HepG2 (cell line): ENCODE data around the gene HOXA1. TPM values are rescaled to one million over a fixed set of nuclear protein-coding genes. Genes with fewer than 3 reads are reported as not detected.

Experiments used
- AFF4 ChIP-seq: sonication (generic); formaldehyde crosslinking; IDR thresholded peaks from 2 replicates; pipeline ENCODE4 v1.4.0; 2020; ENCODE audit warnings: missing genetic modification reagents
- AGO1 ChIP-seq: fragments of 200-400 bp; formaldehyde crosslinking; IDR thresholded peaks from 2 replicates; pipeline ENCODE4 v1.6.1; 2017; ENCODE audit warnings: mild to moderate bottlenecking, low read depth, low read length, moderate library complexity; ENCODE audit not compliant: poor library complexity, severe bottlenecking
- GTF3A ChIP-seq: sonication (generic); formaldehyde crosslinking; conservative IDR thresholded peaks from 2 replicates; pipeline ENCODE4 v1.4.0; 2020; ENCODE audit warnings: mild to moderate bottlenecking, missing genetic modification reagents
- HNF4A ChIP-seq: sonication (generic); formaldehyde crosslinking; IDR thresholded peaks from 2 replicates; pipeline ENCODE4 v1.4.0; 2020; ENCODE audit warnings: missing genetic modification reagents
- HOXA5 ChIP-seq: sonication (generic); formaldehyde crosslinking; IDR thresholded peaks from 2 replicates; pipeline ENCODE4 v1.4.0; 2020; ENCODE audit warnings: missing genetic modification reagents
- KAT8 ChIP-seq: IDR thresholded peaks from 2 replicates; pipeline ENCODE4 v1.6.1; 2016; ENCODE audit warnings: missing genetic modification reagents, missing compliant biosample characterization
- MBD4 ChIP-seq: IDR thresholded peaks from 2 replicates; pipeline ENCODE4 v1.6.1; 2012; ENCODE audit warnings: low read length, inconsistent platforms, borderline replicate concordance
- PHF8 ChIP-seq: sonication (generic); formaldehyde crosslinking; IDR thresholded peaks from 2 replicates; pipeline ENCODE4 v1.5.0; 2020; ENCODE audit warnings: missing genetic modification reagents
- PRDM4 ChIP-seq: sonication (generic); formaldehyde crosslinking; IDR thresholded peaks from 2 replicates; pipeline ENCODE4 v1.9.0; 2021; ENCODE audit warnings: missing genetic modification reagents, borderline replicate concordance
- THAP8 ChIP-seq: sonication (generic); formaldehyde crosslinking; IDR thresholded peaks from 2 replicates; pipeline ENCODE4 v1.5.1; 2020; ENCODE audit warnings: missing genetic modification reagents, mild to moderate bottlenecking, borderline replicate concordance
- UBTF ChIP-seq: sonication (generic); formaldehyde crosslinking; IDR thresholded peaks from 2 replicates; pipeline ENCODE4 v1.4.0; 2020; ENCODE audit warnings: mild to moderate bottlenecking, missing genetic modification reagents
- ZNF205 ChIP-seq: IDR thresholded peaks from 2 replicates; pipeline ENCODE4 v1.6.1; 2018; ENCODE audit warnings: missing biosample characterization, missing genetic modification reagents
- ZNF562 ChIP-seq: sonication (generic); formaldehyde crosslinking; IDR thresholded peaks from 2 replicates; pipeline ENCODE4 v1.8.0; 2022; ENCODE audit warnings: missing genetic modification reagents, borderline replicate concordance
- polyA plus RNA-seq, 8 experiments: library from polyadenylated mRNA; depleted of rRNA in 3 of 8; stranded (reverse) in 7 of 8; unstranded in 1 of 8; fragments of >200 nt; fragmentation: Illumina TruSeq in 4 of 8; extraction: Trizol in 4 of 8; gene quantifications; 2 replicates each; pipeline versions ENCODE4 v1.2.1 to v1.2.3, GENCODE V29; 2011 to 2016; ENCODE audit warnings: low read depth in 4 of 8, missing spikeins in 1 of 8, mixed read lengths in 1 of 8; ENCODE audit not compliant: insufficient read depth in 1 of 8
- total RNA-seq, 5 experiments: library from RNA; depleted of rRNA; stranded (reverse); fragments of >200 nt; fragmentation: Illumina TruSeq; extraction: Trizol; gene quantifications; 2 replicates each; pipeline ENCODE4 v1.2.3, GENCODE V29; 2016; ENCODE audit warnings: low read depth in 1 of 5
- TF ChIP-seq, protein P1 (sequence below): sonication (generic); formaldehyde crosslinking; IDR thresholded peaks from 2 replicates; pipeline ENCODE4 v1.5.0; 2020; ENCODE audit warnings: missing genetic modification reagents, mild to moderate bottlenecking, borderline replicate concordance
- TF ChIP-seq, protein P2 (sequence below): sonication (generic); formaldehyde crosslinking; conservative IDR thresholded peaks from 2 replicates; pipeline ENCODE4 v1.5.0; 2020; ENCODE audit warnings: missing genetic modification reagents

HOXA1 gene
- total and polyA plus RNA-seq, 2 of the 13 experiments (the other 11 are each of a cell fraction or from before 2014, with no cell fraction given), result 0.18 to 0.20 TPM

DNA sequence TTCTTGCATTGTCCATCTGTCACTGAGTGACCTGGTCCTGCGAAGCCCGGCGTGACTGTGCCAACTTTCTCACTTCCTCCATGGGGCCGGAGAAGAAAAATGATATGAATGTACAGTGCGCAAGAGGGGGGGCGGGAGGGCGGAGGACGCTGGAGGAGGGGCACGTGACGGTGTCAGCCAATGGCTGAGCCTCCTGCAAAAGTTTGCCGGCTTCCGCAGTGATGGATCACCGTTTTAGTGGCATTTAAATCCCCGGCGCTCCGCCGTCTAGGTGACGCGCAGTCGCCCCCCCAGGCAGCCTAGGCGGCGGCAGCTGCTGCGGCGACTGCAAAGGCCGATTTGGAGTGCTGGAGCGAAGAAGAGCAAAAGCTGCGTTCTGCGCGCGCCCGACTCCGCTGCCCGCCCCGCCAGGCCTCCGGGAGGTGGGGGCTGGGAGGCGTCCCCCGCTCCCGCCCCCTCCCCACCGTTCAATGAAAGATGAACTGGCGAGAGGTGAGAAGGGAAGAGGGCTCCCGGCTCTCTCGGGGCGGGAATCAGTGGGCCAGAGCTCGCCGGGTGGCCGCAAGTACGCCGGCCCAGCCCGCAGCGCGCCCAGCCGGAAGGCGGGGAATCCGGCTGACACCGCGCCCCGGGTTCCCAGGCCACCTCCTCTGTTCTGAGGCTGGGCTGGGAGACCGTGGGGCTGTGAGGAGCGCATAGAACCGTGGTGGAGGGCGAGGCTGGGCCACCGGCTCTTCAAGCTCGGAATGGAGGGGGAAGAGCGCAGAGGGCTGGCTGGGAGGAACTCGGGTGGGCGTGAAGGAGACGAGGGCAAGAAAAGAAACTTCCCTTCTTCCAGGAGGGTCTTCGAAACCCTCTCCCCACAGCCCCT is at the start of gene HOXA1 (continued):
- TF ChIP-seq, protein P1, sequence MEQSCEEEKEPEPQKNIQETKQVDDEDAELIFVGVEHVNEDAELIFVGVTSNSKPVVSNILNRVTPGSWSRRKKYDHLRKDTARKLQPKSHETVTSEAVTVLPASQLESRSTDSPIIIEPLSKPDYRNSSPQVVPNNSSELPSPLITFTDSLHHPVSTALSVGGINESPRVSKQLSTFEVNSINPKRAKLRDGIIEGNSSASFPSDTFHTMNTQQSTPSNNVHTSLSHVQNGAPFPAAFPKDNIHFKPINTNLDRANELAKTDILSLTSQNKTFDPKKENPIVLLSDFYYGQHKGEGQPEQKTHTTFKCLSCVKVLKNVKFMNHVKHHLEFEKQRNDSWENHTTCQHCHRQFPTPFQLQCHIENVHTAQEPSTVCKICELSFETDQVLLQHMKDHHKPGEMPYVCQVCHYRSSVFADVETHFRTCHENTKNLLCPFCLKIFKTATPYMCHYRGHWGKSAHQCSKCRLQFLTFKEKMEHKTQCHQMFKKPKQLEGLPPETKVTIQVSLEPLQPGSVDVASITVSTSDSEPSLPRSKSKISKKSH (CRISPR knock-in tag), result no peak
- no peak for TF ChIP-seq AFF4
- TF ChIP-seq KAT8 (CRISPR knock-in tag), result 0 out of 2 replicates have a peak, but pooled peaks have one; percentile 58
- TF ChIP-seq HOXA5 (CRISPR knock-in tag), result no peak
- TF ChIP-seq GTF3A, result no peak
- peak; percentile 40; the same call in 1 of the 2 replicates for TF ChIP-seq UBTF (CRISPR knock-in tag)
- TF ChIP-seq, protein P2, sequence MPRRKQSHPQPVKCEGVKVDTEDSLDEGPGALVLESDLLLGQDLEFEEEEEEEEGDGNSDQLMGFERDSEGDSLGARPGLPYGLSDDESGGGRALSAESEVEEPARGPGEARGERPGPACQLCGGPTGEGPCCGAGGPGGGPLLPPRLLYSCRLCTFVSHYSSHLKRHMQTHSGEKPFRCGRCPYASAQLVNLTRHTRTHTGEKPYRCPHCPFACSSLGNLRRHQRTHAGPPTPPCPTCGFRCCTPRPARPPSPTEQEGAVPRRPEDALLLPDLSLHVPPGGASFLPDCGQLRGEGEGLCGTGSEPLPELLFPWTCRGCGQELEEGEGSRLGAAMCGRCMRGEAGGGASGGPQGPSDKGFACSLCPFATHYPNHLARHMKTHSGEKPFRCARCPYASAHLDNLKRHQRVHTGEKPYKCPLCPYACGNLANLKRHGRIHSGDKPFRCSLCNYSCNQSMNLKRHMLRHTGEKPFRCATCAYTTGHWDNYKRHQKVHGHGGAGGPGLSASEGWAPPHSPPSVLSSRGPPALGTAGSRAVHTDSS (CRISPR knock-in tag), result no peak
- TF ChIP-seq PRDM4 (CRISPR knock-in tag), result no peak
- no peak for TF ChIP-seq ZNF562 (CRISPR knock-in tag)
- TF ChIP-seq HNF4A (CRISPR knock-in tag), result no peak
- TF ChIP-seq MBD4, result no peak
- no peak for TF ChIP-seq THAP8 (CRISPR knock-in tag)
- TF ChIP-seq AGO1, result peak; percentile 26
- no peak for TF ChIP-seq ZNF205 (CRISPR knock-in tag)
- TF ChIP-seq PHF8, result 0 out of 2 replicates have a peak, but pooled peaks have one; percentile 31
